Stimulated activated CD8-positive, alpha-beta memory T cell treated with anti-CD3 and anti-CD28 coated beads, Interleukin-15, amount 100 ng/mL, for 4 hours (primary cell): Measurements from ENCODE around the gene UPK1B.
"Not testable (repeated sequence)": the region's sequence is repeated elsewhere in the genome, so short reads cannot be mapped to it uniquely, and the experiment has no call there.

Experiments
- DNase-seq, 2 donors: peaks; one replicate each; pipeline ENCODE4 v3.0.0-alpha.2; 2020; ENCODE audit warnings: low read depth in 2 of 2

The UPK1B gene

GRCh38 chr3:119173325-119173724 is at the start of gene UPK1B:
Gene UPK1B, plus strand, starts transcription at chr3:119173598. Its CDS starts 13,144 bp downstream, at chr3:119186742.
- no peak for DNase-seq

GRCh38 chr3:119125342-119125741 is 48.1 kb upstream of the UPK1B start:
- no peak for DNase-seq

GRCh38 chr3:119125742-119126504 is 47.5 kb upstream of the UPK1B start:
- no peak for DNase-seq

GRCh38 chr3:119130291-119130690 is 43.1 kb upstream of the UPK1B start:
- DNase-seq, result not testable (repeated sequence)

GRCh38 chr3:119132291-119132690 is 41.1 kb upstream of the UPK1B start:
- not testable (repeated sequence) for DNase-seq

GRCh38 chr3:119139360-119139759 is 34.0 kb upstream of the UPK1B start:
- DNase-seq, result not testable (repeated sequence)

GRCh38 chr3:119140466-119140865 is 32.9 kb upstream of the UPK1B start:
- no peak for DNase-seq

- DNase-seq, result no peak
Measured at GRCh38 chr3:119145128-119145499, 28.3 kb upstream of the UPK1B start.

GRCh38 chr3:119145500-119146167 is 27.8 kb upstream of the UPK1B start, which contains the start of gene TEX55:
Gene TEX55, plus strand, starts transcription at chr3:119146165. Its CDS starts 25 bp downstream, at chr3:119146190.
- no peak for DNase-seq

- DNase-seq, result no peak
Measured at GRCh38 chr3:119146578-119147375, 26.6 kb upstream of the UPK1B start.

GRCh38 chr3:119147494-119147893 is 25.9 kb upstream of the UPK1B start:
- DNase-seq, result no peak

GRCh38 chr3:119148493-119149180 is 24.8 kb upstream of the UPK1B start:
- no peak for DNase-seq

GRCh38 chr3:119149484-119149883 is 23.9 kb upstream of the UPK1B start:
- DNase-seq, result no peak

GRCh38 chr3:119156868-119157267 is 16.5 kb upstream of the UPK1B start:
- DNase-seq, result no peak

GRCh38 chr3:119157971-119158370 is 15.4 kb upstream of the UPK1B start:
- DNase-seq, result no peak

- DNase-seq, result no peak
Measured at GRCh38 chr3:119160361-119160760, 13.0 kb upstream of the UPK1B start.

- DNase-seq, result no peak
Measured at GRCh38 chr3:119160815-119161214, 12.6 kb upstream of the UPK1B start.

GRCh38 chr3:119161240-119161639 is 12.2 kb upstream of the UPK1B start:
- no peak for DNase-seq

GRCh38 chr3:119164745-119165144 is 8.7 kb upstream of the UPK1B start:
- DNase-seq, result not testable (repeated sequence)

GRCh38 chr3:119170821-119171220 is 2.6 kb upstream of the UPK1B start:
- DNase-seq, result no peak

- no peak for DNase-seq
Measured at GRCh38 chr3:119175872-119176756, 2.7 kb downstream of the UPK1B start.
